GM12878 (cell line): Measurements from ENCODE around the gene SENP1. TPM values are rescaled to one million over a fixed set of nuclear protein-coding genes. Genes with fewer than 3 reads are reported as not detected.

Source experiments
- ATAC-seq: fragments of 200-7000 bp; cut with Tn5 transposase; 3 replicates; pipeline ENCODE4 v1.9.1; 2020; ENCODE audit warnings: mild to moderate bottlenecking, moderate library complexity
- BruUV-seq: library from RNA; stranded (reverse); fragments of 400-500 nt; replicated peaks from 2 replicates; lab custom pipeline; 2021; lab: Mats Ljungman, UMichigan
- CTCF ChIA-PET: fragments of 300-600 bp; sonication (Branson Sonifier 250); formaldehyde crosslinking; extraction: SDS; loops from one replicate; lab custom pipeline; 2021; ENCODE audit warnings: inconsistent platforms; lab: Yijun Ruan, JAX
- POLR2A ChIA-PET: fragments of 350-600 bp; formaldehyde crosslinking; extraction: SDS; loops from one replicate; lab custom pipeline; 2021; ENCODE audit warnings: inconsistent platforms; lab: Charles Lee
- RAD21 ChIA-PET: fragments of 300-600 bp; sonication (Branson Sonifier 250); formaldehyde crosslinking; loops from one replicate; lab custom pipeline; 2023; ENCODE audit warnings: antibody characterized with exemption; ENCODE audit not compliant: unreplicated experiment; lab: Charles Lee
- SMC1A ChIA-PET: fragments of 300-600 bp; sonication (Branson Sonifier 250); formaldehyde crosslinking; loops from one replicate; lab custom pipeline; 2023; ENCODE audit not compliant: unreplicated experiment, uncharacterized antibody; lab: Charles Lee
- DNase-seq: peaks from one replicate; pipeline ENCODE4 v3.0.0-alpha.2; 2011; ENCODE audit warnings: low read depth, low spot score
- FAIRE-seq: peaks from 3 replicates; lab custom pipeline; 2011; peaks lifted over from hg19 to GRCh38; lab: Jason Lieb, UNC
- H2AFZ ChIP-seq: 2 replicates; pipeline ENCODE4 v1.6.0; 2011; ENCODE audit warnings: low read depth, low read length, control low read depth; ENCODE audit not compliant: control insufficient read depth
- H3K27ac ChIP-seq: 2 replicates; pipeline ENCODE4 v1.5.1; 2011; ENCODE audit warnings: control low read depth; ENCODE audit not compliant: control insufficient read depth, insufficient read depth
- H3K27me3 ChIP-seq, 2 experiments: replicated peaks in 1 of 2; 2 replicates each; pipeline versions ENCODE4 v1.6.0 to v1.6.1; 2011; ENCODE audit warnings: low read length in 1 of 2; ENCODE audit not compliant: control insufficient read depth in 2 of 2, insufficient read depth in 2 of 2
- H3K36me3 ChIP-seq, 2 experiments: 2 replicates each; pipeline ENCODE4 v1.5.1; 2011; ENCODE audit warnings: low read length in 1 of 2; ENCODE audit not compliant: control insufficient read depth in 2 of 2, insufficient read depth in 2 of 2
- H3K4me1 ChIP-seq: 2 replicates; pipeline ENCODE4 v1.6.1; 2011; ENCODE audit warnings: mild to moderate bottlenecking, low read length, moderate library complexity, mixed read lengths; ENCODE audit not compliant: control insufficient read depth, insufficient read depth
- H3K4me2 ChIP-seq: 2 replicates; pipeline ENCODE4 v1.6.0; 2011; ENCODE audit warnings: control low read depth; ENCODE audit not compliant: control insufficient read depth, insufficient read depth
- H3K4me3 ChIP-seq: fragments of 200-600 bp; sonication (generic); 2 replicates; pipeline ENCODE4 v1.5.1; 2016
- H3K79me2 ChIP-seq: 2 replicates; pipeline ENCODE4 v1.6.0; 2011; ENCODE audit warnings: low read length; ENCODE audit not compliant: control insufficient read depth, insufficient read depth
- H3K9ac ChIP-seq: 2 replicates; pipeline ENCODE4 v1.8.0; 2011; ENCODE audit warnings: low read length, control low read depth, mixed read lengths; ENCODE audit not compliant: control insufficient read depth, insufficient read depth
- H3K9me3 ChIP-seq: replicated peaks from 3 replicates; pipeline ENCODE4 v1.5.1; 2011; ENCODE audit warnings: mild to moderate bottlenecking, low read length; ENCODE audit not compliant: control insufficient read depth, insufficient read depth
- H4K20me1 ChIP-seq: 2 replicates; pipeline ENCODE4 v1.6.0; 2011; ENCODE audit not compliant: control insufficient read depth, insufficient read depth
- ATF7 ChIP-seq: fragments of 450-650 bp; IDR thresholded peaks from 2 replicates; pipeline ENCODE4 v1.6.1; 2016; ENCODE audit warnings: low read depth, mild to moderate bottlenecking
- BACH1 ChIP-seq: fragments of 450-650 bp; IDR thresholded peaks from 2 replicates; pipeline ENCODE4 v1.6.1; 2017; ENCODE audit warnings: mild to moderate bottlenecking, borderline replicate concordance
- BMI1 ChIP-seq: fragments of 450-650 bp; IDR thresholded peaks from 2 replicates; pipeline ENCODE4 v1.6.1; 2016; ENCODE audit warnings: mild to moderate bottlenecking, moderate library complexity, borderline replicate concordance
- BRCA1 ChIP-seq: IDR thresholded peaks from 2 replicates; pipeline ENCODE4 v1.6.1; 2011; ENCODE audit warnings: low read depth, low read length, improper control_type of control experiment
- E2F4 ChIP-seq: IDR thresholded peaks from 2 replicates; pipeline ENCODE4 v1.6.1; 2012; ENCODE audit warnings: low read depth, low read length, improper control_type of control experiment
- HDAC6 ChIP-seq: fragments of 200-600 bp; sonication (generic); IDR thresholded peaks from one replicate; pipeline ENCODE4 v1.8.0; 2017; ENCODE audit warnings: antibody characterized with exemption; ENCODE audit not compliant: unreplicated experiment
- IKZF1 ChIP-seq: fragments of 450-650 bp; conservative IDR thresholded peaks from 2 replicates; pipeline ENCODE4 v1.6.1; 2017; ENCODE audit warnings: antibody characterized with exemption, mild to moderate bottlenecking
- JUNB ChIP-seq: IDR thresholded peaks from 2 replicates; pipeline ENCODE4 v1.6.1; 2016; ENCODE audit warnings: antibody characterized with exemption, mild to moderate bottlenecking
- RAD51 ChIP-seq: fragments of 450-650 bp; IDR thresholded peaks from 2 replicates; pipeline ENCODE4 v1.6.1; 2016; ENCODE audit warnings: moderate library complexity, mild to moderate bottlenecking, inconsistent platforms
- SP1 ChIP-seq: IDR thresholded peaks from one replicate; pipeline ENCODE4 v1.6.1; 2011; ENCODE audit warnings: low read depth, low read length
- STAT1 ChIP-seq: fragments of 450-650 bp; conservative IDR thresholded peaks from 2 replicates; pipeline ENCODE4 v1.6.1; 2014; ENCODE audit warnings: antibody characterized with exemption, mild to moderate bottlenecking
- ZZZ3 ChIP-seq: IDR thresholded peaks from 2 replicates; pipeline ENCODE4 v1.6.1; 2011; ENCODE audit warnings: low read depth; ENCODE audit not compliant: control insufficient read depth, insufficient read length
- WGBS: methylation state at CpG from one replicate; pipeline ENCODE4 v1.1.6; 2016; ENCODE audit warnings: low lambda C conversion rate; ENCODE audit not compliant: insufficient replicate concordance, insufficient coverage; ENCODE audit errors: missing lambda C conversion rate; 5-methylcytosine and 5-hydroxymethylcytosine counted together
- in situ Hi-C: fragments of 300-500 bp; cut with MboI; formaldehyde crosslinking; loops from 9 replicates; pipeline ENCODE4 v1.14.3; 2018; ENCODE audit warnings: mixed read lengths
- intact Hi-C: fragments of 100-400 bp; cut with micrococcal nuclease; formaldehyde crosslinking; loops from one replicate; pipeline ENCODE4 v1.14.2; 2022; ENCODE audit not compliant: unreplicated experiment
- polyA plus RNA-seq, 11 experiments: library from polyadenylated mRNA; depleted of rRNA in 4 of 11; unstranded in 6 of 11; stranded (reverse) in 5 of 11; fragments of >200 nt; fragmentation: Nextera tagmentation in 4 of 11; fragmentation: Illumina TruSeq in 1 of 11; extraction: Ambion mirVana in 4 of 11; extraction: Trizol in 1 of 11; gene quantifications; 1 replicate in 1 of 11; 2 replicates in 10 of 11; pipeline versions ENCODE4 v1.2.1 to v1.2.3, GENCODE V29; 2011 to 2016; ENCODE audit warnings: inconsistent platforms in 2 of 11, missing spikeins in 2 of 11, low read depth in 1 of 11
- total RNA-seq, 4 experiments: library from RNA; depleted of rRNA in 3 of 4; stranded (reverse); fragments of >200 nt in 3 of 4; fragmentation: Illumina TruSeq in 1 of 4; extraction: Trizol in 1 of 4; gene quantifications; 2 replicates each; pipeline versions ENCODE4 v1.2.1 to v1.2.3, GENCODE V29; 2013 to 2021
- TF ChIP-seq, protein P1 (sequence below): IDR thresholded peaks from 2 replicates; pipeline ENCODE4 v1.6.1; 2011; ENCODE audit warnings: borderline replicate concordance, low read depth, mild to moderate bottlenecking, moderate library complexity, low read length; ENCODE audit not compliant: insufficient read depth, poor library complexity, severe bottlenecking

The SENP1 gene
- total and polyA plus RNA-seq, 10 of the 15 experiments (the other 5 are each of a cell fraction or from before 2014, with no cell fraction given) = 8.1 to 52.4 (median 26.1) TPM

DNA sequence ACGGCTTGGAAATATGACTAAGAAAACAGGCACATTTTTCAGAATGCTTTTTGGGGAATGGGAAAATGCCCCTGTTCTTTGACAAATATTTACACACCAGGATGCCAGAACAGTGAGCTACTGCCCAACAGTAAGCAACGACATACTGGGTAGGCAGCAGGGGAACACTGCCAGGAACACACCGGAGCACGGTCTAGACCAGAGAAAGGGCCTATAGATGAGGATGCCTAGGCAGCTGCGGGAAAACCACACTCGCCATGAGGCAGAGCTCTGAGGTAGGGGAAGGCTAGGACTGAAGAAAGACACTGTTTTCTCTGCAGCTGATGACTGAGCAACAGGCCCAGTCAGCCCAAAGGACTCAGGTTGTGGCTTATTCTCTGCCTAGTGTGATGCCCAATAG is 55.7 kb downstream of the SENP1 start:
- no TSS peak for BruUV-seq
- Histone ChIP-seq H2AFZ (no peak overlapping the region), H3K4me3 (no peak overlapping the region), H3K9ac (no peak overlapping the region), H3K27me3 (no peaks in the 10 kb centered on the region), H3K27ac (no peak overlapping the region), H3K9me3 (no peaks in the 10 kb centered on the region), H3K4me2 (no peak overlapping the region), H3K36me3 (peaks cover 2 to 18% of the 10 kb centered on the region in 2 experiments), H3K4me1 (no peaks in the 10 kb centered on the region), H3K79me2 (no peaks in the 10 kb centered on the region), H4K20me1 (no peaks in the 10 kb centered on the region)
- in situ Hi-C loops (no loop called here), intact Hi-C loops (no loop called here)
- POLR2A ChIA-PET = interaction anchor here (0.6 kb wide), 1 partner anchor 537 kb away, joined by 4 read pairs; no protein-coding TSS in a partner anchor
- CTCF ChIA-PET = no interaction called here
- RAD21 ChIA-PET = interaction anchor here (0.7 kb wide), 1 partner anchor 155 kb away, joined by 3 read pairs; no protein-coding TSS in a partner anchor
- TF ChIP-seq JUNB (no peak), ZZZ3 (no peak)
- ATAC-seq (no peak), DNase-seq (no peak), FAIRE-seq (no peak)
- SMC1A ChIA-PET = interaction anchor here (0.8 kb wide), 1 partner anchor 154 kb away, joined by 4 read pairs; no protein-coding TSS in a partner anchor
- 98% methylated on average over 6 of the region's 6 CpGs for WGBS

- no TSS peak for BruUV-seq
- in situ Hi-C loops (no loop called here), intact Hi-C loops (no loop called here)
- POLR2A ChIA-PET = interaction anchor here (0.5 kb wide), 1 partner anchor 161 kb away, joined by 3 read pairs; no protein-coding TSS in a partner anchor
- no peak overlapping the region for H2AFZ ChIP-seq
- no peaks in the 10 kb centered on the region for H3K27me3 ChIP-seq
- 70% methylated on average over 2 of the region's 2 CpGs for WGBS
- ATAC-seq (no peak), FAIRE-seq (no peak), DNase-seq (no peak)
- no peak overlapping the region for H3K9ac ChIP-seq
- H3K36me3 ChIP-seq = peaks cover 2 to 21% of the 10 kb centered on the region in 2 experiments
- SMC1A ChIA-PET = interaction anchor here (1.5 kb wide), 1 partner anchor 57 kb away, joined by 4 read pairs; no protein-coding TSS in a partner anchor
- no peaks in the 10 kb centered on the region for H4K20me1 ChIP-seq
- H3K4me3 ChIP-seq = no peak overlapping the region
- no peaks in the 10 kb centered on the region for H3K9me3 ChIP-seq
- H3K4me2 ChIP-seq = no peak overlapping the region
- H3K4me1 ChIP-seq = no peaks in the 10 kb centered on the region
- no peak overlapping the region for H3K27ac ChIP-seq
- CTCF ChIA-PET = no interaction called here
- H3K79me2 ChIP-seq = no peaks in the 10 kb centered on the region
- RAD21 ChIA-PET = no interaction called here
- TF ChIP-seq IKZF1 (no peak), RAD51 (no peak), BMI1 (no peak), STAT1 (no peak), ATF7 (no peak), E2F4 (no peak), BACH1 (no peak), SP1 (no peak), BRCA1 (no peak), HDAC6 (no peak)
- TF ChIP-seq, protein P1, sequence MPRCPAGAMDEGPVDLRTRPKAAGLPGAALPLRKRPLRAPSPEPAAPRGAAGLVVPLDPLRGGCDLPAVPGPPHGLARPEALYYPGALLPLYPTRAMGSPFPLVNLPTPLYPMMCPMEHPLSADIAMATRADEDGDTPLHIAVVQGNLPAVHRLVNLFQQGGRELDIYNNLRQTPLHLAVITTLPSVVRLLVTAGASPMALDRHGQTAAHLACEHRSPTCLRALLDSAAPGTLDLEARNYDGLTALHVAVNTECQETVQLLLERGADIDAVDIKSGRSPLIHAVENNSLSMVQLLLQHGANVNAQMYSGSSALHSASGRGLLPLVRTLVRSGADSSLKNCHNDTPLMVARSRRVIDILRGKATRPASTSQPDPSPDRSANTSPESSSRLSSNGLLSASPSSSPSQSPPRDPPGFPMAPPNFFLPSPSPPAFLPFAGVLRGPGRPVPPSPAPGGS = no peak
Measured at GRCh38 chr12:48045965-48046518, 59.8 kb downstream of the SENP1 start.
